GM12878 (cell line): ENCODE data around the gene PRKAG2. TPM values are rescaled to one million over a fixed set of nuclear protein-coding genes. Genes with fewer than 3 reads are reported as not detected.

ENCODE experiments used
- ATAC-seq: fragments of 200-7000 bp; cut with Tn5 transposase; 3 replicates; pipeline ENCODE4 v1.9.1; 2020; ENCODE audit warnings: mild to moderate bottlenecking, moderate library complexity
- BruUV-seq: library from RNA; stranded (reverse); fragments of 400-500 nt; replicated peaks from 2 replicates; lab custom pipeline; 2021; lab: Mats Ljungman, UMichigan
- CTCF ChIA-PET: fragments of 300-600 bp; sonication (Branson Sonifier 250); formaldehyde crosslinking; extraction: SDS; loops from one replicate; lab custom pipeline; 2021; ENCODE audit warnings: inconsistent platforms; lab: Yijun Ruan, JAX
- POLR2A ChIA-PET: fragments of 350-600 bp; formaldehyde crosslinking; extraction: SDS; loops from one replicate; lab custom pipeline; 2021; ENCODE audit warnings: inconsistent platforms; lab: Charles Lee
- RAD21 ChIA-PET: fragments of 300-600 bp; sonication (Branson Sonifier 250); formaldehyde crosslinking; loops from one replicate; lab custom pipeline; 2023; ENCODE audit warnings: antibody characterized with exemption; ENCODE audit not compliant: unreplicated experiment; lab: Charles Lee
- SMC1A ChIA-PET: fragments of 300-600 bp; sonication (Branson Sonifier 250); formaldehyde crosslinking; loops from one replicate; lab custom pipeline; 2023; ENCODE audit not compliant: unreplicated experiment, uncharacterized antibody; lab: Charles Lee
- DNase-seq: peaks from one replicate; pipeline ENCODE4 v3.0.0-alpha.2; 2011; ENCODE audit warnings: low read depth, low spot score
- FAIRE-seq: peaks from 3 replicates; lab custom pipeline; 2011; peaks lifted over from hg19 to GRCh38; lab: Jason Lieb, UNC
- H2AFZ ChIP-seq: 2 replicates; pipeline ENCODE4 v1.6.0; 2011; ENCODE audit warnings: low read depth, low read length, control low read depth; ENCODE audit not compliant: control insufficient read depth
- H3K27ac ChIP-seq: 2 replicates; pipeline ENCODE4 v1.5.1; 2011; ENCODE audit warnings: control low read depth; ENCODE audit not compliant: control insufficient read depth, insufficient read depth
- H3K27me3 ChIP-seq, 2 experiments: replicated peaks in 1 of 2; 2 replicates each; pipeline versions ENCODE4 v1.6.0 to v1.6.1; 2011; ENCODE audit warnings: low read length in 1 of 2; ENCODE audit not compliant: control insufficient read depth in 2 of 2, insufficient read depth in 2 of 2
- H3K36me3 ChIP-seq, 2 experiments: 2 replicates each; pipeline ENCODE4 v1.5.1; 2011; ENCODE audit warnings: low read length in 1 of 2; ENCODE audit not compliant: control insufficient read depth in 2 of 2, insufficient read depth in 2 of 2
- H3K4me1 ChIP-seq: 2 replicates; pipeline ENCODE4 v1.6.1; 2011; ENCODE audit warnings: mild to moderate bottlenecking, low read length, moderate library complexity, mixed read lengths; ENCODE audit not compliant: control insufficient read depth, insufficient read depth
- H3K4me2 ChIP-seq: 2 replicates; pipeline ENCODE4 v1.6.0; 2011; ENCODE audit warnings: control low read depth; ENCODE audit not compliant: control insufficient read depth, insufficient read depth
- H3K4me3 ChIP-seq: fragments of 200-600 bp; sonication (generic); 2 replicates; pipeline ENCODE4 v1.5.1; 2016
- H3K79me2 ChIP-seq: 2 replicates; pipeline ENCODE4 v1.6.0; 2011; ENCODE audit warnings: low read length; ENCODE audit not compliant: control insufficient read depth, insufficient read depth
- H3K9ac ChIP-seq: 2 replicates; pipeline ENCODE4 v1.8.0; 2011; ENCODE audit warnings: low read length, control low read depth, mixed read lengths; ENCODE audit not compliant: control insufficient read depth, insufficient read depth
- H3K9me3 ChIP-seq: replicated peaks from 3 replicates; pipeline ENCODE4 v1.5.1; 2011; ENCODE audit warnings: mild to moderate bottlenecking, low read length; ENCODE audit not compliant: control insufficient read depth, insufficient read depth
- H4K20me1 ChIP-seq: 2 replicates; pipeline ENCODE4 v1.6.0; 2011; ENCODE audit not compliant: control insufficient read depth, insufficient read depth
- CBX3 ChIP-seq: fragments of 200-600 bp; sonication (generic); IDR thresholded peaks from 2 replicates; pipeline ENCODE4 v1.6.1; 2016; ENCODE audit warnings: low read depth, borderline replicate concordance
- NRF1 ChIP-seq: conservative IDR thresholded peaks from 2 replicates; pipeline ENCODE4 v1.6.1; 2011; ENCODE audit warnings: mild to moderate bottlenecking, low read depth, low read length, improper control_type of control experiment
- PML ChIP-seq: IDR thresholded peaks from 2 replicates; pipeline ENCODE4 v1.6.1; 2012; ENCODE audit warnings: low read length, inconsistent platforms
- RAD21 ChIP-seq: IDR thresholded peaks from 2 replicates; pipeline ENCODE4 v1.6.1; 2011; ENCODE audit warnings: mild to moderate bottlenecking, low read depth, low read length, moderate library complexity; ENCODE audit not compliant: insufficient read depth
- RELA ChIP-seq: fragments of 450-650 bp; IDR thresholded peaks from 2 replicates; pipeline ENCODE4 v1.8.0; 2014; ENCODE audit warnings: borderline replicate concordance; ENCODE audit not compliant: partially characterized antibody
- SMAD5 ChIP-seq: IDR thresholded peaks from 2 replicates; pipeline ENCODE4 v1.6.1; 2016; ENCODE audit warnings: antibody characterized with exemption, low read depth
- WGBS: methylation state at CpG from one replicate; pipeline ENCODE4 v1.1.6; 2016; ENCODE audit warnings: low lambda C conversion rate; ENCODE audit not compliant: insufficient replicate concordance, insufficient coverage; ENCODE audit errors: missing lambda C conversion rate; 5-methylcytosine and 5-hydroxymethylcytosine counted together
- in situ Hi-C: fragments of 300-500 bp; cut with MboI; formaldehyde crosslinking; loops from 9 replicates; pipeline ENCODE4 v1.14.3; 2018; ENCODE audit warnings: mixed read lengths
- intact Hi-C: fragments of 100-400 bp; cut with micrococcal nuclease; formaldehyde crosslinking; loops from one replicate; pipeline ENCODE4 v1.14.2; 2022; ENCODE audit not compliant: unreplicated experiment
- polyA plus RNA-seq, 11 experiments: library from polyadenylated mRNA; depleted of rRNA in 4 of 11; unstranded in 6 of 11; stranded (reverse) in 5 of 11; fragments of >200 nt; fragmentation: Nextera tagmentation in 4 of 11; fragmentation: Illumina TruSeq in 1 of 11; extraction: Ambion mirVana in 4 of 11; extraction: Trizol in 1 of 11; gene quantifications; 1 replicate in 1 of 11; 2 replicates in 10 of 11; pipeline versions ENCODE4 v1.2.1 to v1.2.3, GENCODE V29; 2011 to 2016; ENCODE audit warnings: inconsistent platforms in 2 of 11, missing spikeins in 2 of 11, low read depth in 1 of 11
- total RNA-seq, 4 experiments: library from RNA; depleted of rRNA in 3 of 4; stranded (reverse); fragments of >200 nt in 3 of 4; fragmentation: Illumina TruSeq in 1 of 4; extraction: Trizol in 1 of 4; gene quantifications; 2 replicates each; pipeline versions ENCODE4 v1.2.1 to v1.2.3, GENCODE V29; 2013 to 2021
- TF ChIP-seq, protein P1 (sequence below): fragments of 450-650 bp; IDR thresholded peaks from 2 replicates; pipeline ENCODE4 v1.6.1; 2016; ENCODE audit warnings: mild to moderate bottlenecking
- TF ChIP-seq, protein P2 (sequence below): fragments of 450-650 bp; IDR thresholded peaks from 2 replicates; pipeline ENCODE4 v1.6.1; 2016; ENCODE audit warnings: mild to moderate bottlenecking, moderate library complexity, borderline replicate concordance

PRKAG2 gene
- total and polyA plus RNA-seq, 10 of the 15 experiments (the other 5 are each of a cell fraction or from before 2014, with no cell fraction given), result 3.4 to 8.9 (median 6.8) TPM

DNA sequence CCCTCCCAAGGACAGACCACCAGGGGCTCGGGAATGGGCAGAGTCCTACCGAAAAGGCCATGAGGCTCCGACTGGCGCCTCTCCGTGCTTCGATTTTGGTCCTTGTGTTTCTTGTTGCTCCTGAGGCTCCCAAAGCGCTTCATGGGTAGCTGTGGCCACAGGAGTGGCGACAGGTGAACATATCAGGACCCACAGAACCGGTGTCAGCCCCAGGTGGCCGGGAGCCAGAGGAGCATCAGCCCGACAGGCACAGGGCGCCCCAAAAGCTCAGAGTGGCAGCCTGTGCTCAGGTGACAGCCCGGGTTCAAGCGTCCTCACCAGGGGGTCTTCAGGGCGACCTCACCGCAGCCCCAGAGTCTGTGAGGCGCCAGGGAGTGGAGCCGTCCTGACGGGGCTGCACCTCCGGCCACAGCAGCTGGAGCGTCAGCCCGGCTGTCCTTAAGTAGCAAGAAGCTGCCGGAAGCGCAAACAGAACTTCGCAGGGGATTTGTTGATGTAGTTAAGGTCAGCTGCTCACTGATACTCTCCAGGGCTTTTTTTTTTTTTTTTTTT lies 141.0 kb downstream of the PRKAG2 start:
- SMC1A ChIA-PET, result no interaction called here
- Histone ChIP-seq H3K9ac (no peak overlapping the region), H3K36me3 (no peaks in the 10 kb centered on the region), H3K4me1 (no peaks in the 10 kb centered on the region), H3K9me3 (peaks cover 2% of the 10 kb centered on the region; the same call in 2 of the 3 replicates), H3K79me2 (no peaks in the 10 kb centered on the region), H4K20me1 (no peaks in the 10 kb centered on the region), H3K27ac (no peak overlapping the region), H3K4me3 (no peak overlapping the region), H2AFZ (no peak overlapping the region), H3K27me3 (no peaks in the 10 kb centered on the region; a peak in 1 of 4 replicates), H3K4me2 (no peak overlapping the region)
- TF ChIP-seq NRF1, result no peak
- TF ChIP-seq RAD21, result no peak
- TF ChIP-seq RELA, result no peak
- TF ChIP-seq, protein P1, sequence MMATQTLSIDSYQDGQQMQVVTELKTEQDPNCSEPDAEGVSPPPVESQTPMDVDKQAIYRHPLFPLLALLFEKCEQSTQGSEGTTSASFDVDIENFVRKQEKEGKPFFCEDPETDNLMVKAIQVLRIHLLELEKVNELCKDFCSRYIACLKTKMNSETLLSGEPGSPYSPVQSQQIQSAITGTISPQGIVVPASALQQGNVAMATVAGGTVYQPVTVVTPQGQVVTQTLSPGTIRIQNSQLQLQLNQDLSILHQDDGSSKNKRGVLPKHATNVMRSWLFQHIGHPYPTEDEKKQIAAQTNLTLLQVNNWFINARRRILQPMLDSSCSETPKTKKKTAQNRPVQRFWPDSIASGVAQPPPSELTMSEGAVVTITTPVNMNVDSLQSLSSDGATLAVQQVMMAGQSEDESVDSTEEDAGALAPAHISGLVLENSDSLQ, result no peak
- no peak for TF ChIP-seq SMAD5
- RAD21 ChIA-PET, result no interaction called here
- POLR2A ChIA-PET, result interaction anchor here (0.6 kb wide), 1 partner anchor 263 kb away, joined by 4 read pairs; no protein-coding TSS in a partner anchor
- WGBS, result 68% methylated on average over 25 of the region's 25 CpGs
- in situ Hi-C loops (no loop called here), intact Hi-C loops (no loop called here)
- CTCF ChIA-PET, result no interaction called here
- ATAC-seq, result no peak
- BruUV-seq, result no TSS peak
- no peak for FAIRE-seq
- DNase-seq, result no peak

DNA sequence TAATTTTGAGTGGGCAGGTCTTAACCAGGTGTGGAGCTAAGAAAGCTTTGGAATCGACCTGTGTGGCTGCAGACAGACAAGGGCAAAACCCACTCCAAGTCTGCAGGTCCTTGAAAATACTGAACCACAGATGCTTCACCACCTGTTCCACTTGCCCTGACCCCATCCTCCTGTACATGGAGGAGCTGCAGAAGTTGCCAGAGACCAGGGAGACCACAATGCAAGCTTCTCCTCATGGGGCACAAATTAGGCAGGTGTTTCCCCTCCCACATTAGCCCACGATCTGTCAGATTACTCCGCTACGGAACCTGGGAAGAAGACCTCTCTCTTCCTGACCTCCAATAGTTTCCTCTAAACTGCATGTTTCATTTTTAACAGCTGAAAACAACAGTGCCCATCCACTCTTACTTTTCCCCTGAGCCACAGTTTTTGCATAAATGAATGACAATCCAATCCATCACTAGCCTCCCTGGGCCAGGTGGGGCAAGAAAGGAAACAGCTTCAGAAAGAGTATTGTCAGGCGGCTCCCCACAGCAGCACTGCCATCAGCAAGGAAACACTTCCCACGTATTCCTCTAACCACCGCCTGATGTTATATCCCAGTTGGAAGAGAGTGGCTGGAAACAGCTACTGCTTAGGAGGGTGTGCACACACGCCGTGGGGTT lies 141.6 kb downstream of the PRKAG2 start:
- no peak overlapping the region for H3K9ac ChIP-seq
- BruUV-seq, result no TSS peak
- 78% methylated on average over 9 of the region's 9 CpGs for WGBS
- H3K4me2 ChIP-seq, result no peak overlapping the region
- H4K20me1 ChIP-seq, result no peaks in the 10 kb centered on the region
- POLR2A ChIA-PET, result no interaction called here
- peaks cover 2% of the 10 kb centered on the region; the same call in 2 of the 3 replicates for H3K9me3 ChIP-seq
- FAIRE-seq (no peak), DNase-seq (no peak), ATAC-seq (no peak)
- H3K79me2 ChIP-seq, result no peaks in the 10 kb centered on the region
- H2AFZ ChIP-seq, result no peak overlapping the region
- RAD21 ChIA-PET, result no interaction called here
- CTCF ChIA-PET, result no interaction called here
- no peak overlapping the region for H3K4me3 ChIP-seq
- no peaks in the 10 kb centered on the region for H3K4me1 ChIP-seq
- H3K27ac ChIP-seq, result no peak overlapping the region
- SMC1A ChIA-PET, result no interaction called here
- intact Hi-C loops (no loop called here), in situ Hi-C loops (no loop called here)
- no peaks in the 10 kb centered on the region; a peak in 1 of 4 replicates for H3K27me3 ChIP-seq
- no peaks in the 10 kb centered on the region for H3K36me3 ChIP-seq
- TF ChIP-seq CBX3, result no peak
- TF ChIP-seq PML, result no peak
- TF ChIP-seq, protein P2, sequence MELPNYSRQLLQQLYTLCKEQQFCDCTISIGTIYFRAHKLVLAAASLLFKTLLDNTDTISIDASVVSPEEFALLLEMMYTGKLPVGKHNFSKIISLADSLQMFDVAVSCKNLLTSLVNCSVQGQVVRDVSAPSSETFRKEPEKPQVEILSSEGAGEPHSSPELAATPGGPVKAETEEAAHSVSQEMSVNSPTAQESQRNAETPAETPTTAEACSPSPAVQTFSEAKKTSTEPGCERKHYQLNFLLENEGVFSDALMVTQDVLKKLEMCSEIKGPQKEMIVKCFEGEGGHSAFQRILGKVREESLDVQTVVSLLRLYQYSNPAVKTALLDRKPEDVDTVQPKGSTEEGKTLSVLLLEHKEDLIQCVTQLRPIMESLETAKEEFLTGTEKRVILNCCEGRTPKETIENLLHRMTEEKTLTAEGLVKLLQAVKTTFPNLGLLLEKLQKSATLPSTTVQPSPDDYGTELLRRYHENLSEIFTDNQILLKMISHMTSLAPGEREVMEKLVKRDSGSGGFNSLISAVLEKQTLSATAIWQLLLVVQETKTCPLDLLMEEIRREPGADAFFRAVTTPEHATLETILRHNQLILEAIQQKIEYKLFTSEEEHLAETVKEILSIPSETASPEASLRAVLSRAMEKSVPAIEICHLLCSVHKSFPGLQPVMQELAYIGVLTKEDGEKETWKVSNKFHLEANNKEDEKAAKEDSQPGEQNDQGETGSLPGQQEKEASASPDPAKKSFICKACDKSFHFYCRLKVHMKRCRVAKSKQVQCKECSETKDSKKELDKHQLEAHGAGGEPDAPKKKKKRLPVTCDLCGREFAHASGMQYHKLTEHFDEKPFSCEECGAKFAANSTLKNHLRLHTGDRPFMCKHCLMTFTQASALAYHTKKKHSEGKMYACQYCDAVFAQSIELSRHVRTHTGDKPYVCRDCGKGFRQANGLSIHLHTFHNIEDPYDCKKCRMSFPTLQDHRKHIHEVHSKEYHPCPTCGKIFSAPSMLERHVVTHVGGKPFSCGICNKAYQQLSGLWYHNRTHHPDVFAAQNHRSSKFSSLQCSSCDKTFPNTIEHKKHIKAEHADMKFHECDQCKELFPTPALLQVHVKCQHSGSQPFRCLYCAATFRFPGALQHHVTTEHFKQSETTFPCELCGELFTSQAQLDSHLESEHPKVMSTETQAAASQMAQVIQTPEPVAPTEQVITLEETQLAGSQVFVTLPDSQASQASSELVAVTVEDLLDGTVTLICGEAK, result no peak
